ENCODE data around the gene TMEM120A.

The TMEM120A gene

GRCh38 chr7:75968561-75969001 is 25.8 kb downstream of the TMEM120A start:
- no peak overlapping the region for H3K4me3 ChIP-seq
- no peak for DNase-seq (ENCODE audit: low spot score)
- TF ChIP-seq CTCF (IDR thresholded peaks at IDR 0.05) = no peak
- peak overlapping the region; percentile 1 to 94 for H3K27ac ChIP-seq

GRCh38 chr7:75968012-75968411 is 26.4 kb downstream of the TMEM120A start:
- Histone ChIP-seq H3K4me3 (no peak overlapping the region), H3K27ac (peak overlapping the region; percentile 85 to 94)
- no peak for DNase-seq (ENCODE audit: low spot score)
- no peak for TF ChIP-seq CTCF (IDR thresholded peaks at IDR 0.05)

GRCh38 chr7:75967487-75967997 is 26.9 kb downstream of the TMEM120A start:
- no peak overlapping the region for H3K4me3 ChIP-seq
- no peak for TF ChIP-seq CTCF (IDR thresholded peaks at IDR 0.05)
- DNase-seq (ENCODE audit: low spot score) = peak; percentile 78

GRCh38 chr7:75967055-75967454 is 27.3 kb downstream of the TMEM120A start:
- Histone ChIP-seq H3K4me3 (no peak overlapping the region), H3K27ac (peak overlapping the region; percentile 85 to 94)
- no peak for DNase-seq (ENCODE audit: low spot score)
- no peak for TF ChIP-seq CTCF (IDR thresholded peaks at IDR 0.05)

More at GRCh38 chr7:75967487-75967997, 26.9 kb downstream of the TMEM120A start:
- peak overlapping the region; percentile 85 to 94 for H3K27ac ChIP-seq

- peak; percentile 95 for DNase-seq (ENCODE audit: low spot score)
- peak overlapping the region; percentile 54 for H3K4me3 ChIP-seq
- H3K27ac ChIP-seq = peak overlapping the region; percentile 85 to 94
- no peak for TF ChIP-seq CTCF (IDR thresholded peaks at IDR 0.05)
Measured at GRCh38 chr7:75966190-75966961, 28.0 kb downstream of the TMEM120A start.

- TF ChIP-seq CTCF (IDR thresholded peaks at IDR 0.05) = no peak
- no peak for DNase-seq (ENCODE audit: low spot score)
- Histone ChIP-seq H3K27ac (peak overlapping the region; percentile 85 to 94), H3K4me3 (peak overlapping the region; percentile 54)
Measured at GRCh38 chr7:75965617-75966016, 28.8 kb downstream of the TMEM120A start.
